GM19023 (cell line): ENCODE results near the gene DDX28.

Experiments
- ATAC-seq: cut with Tn5 transposase; IDR thresholded peaks from one replicate; pipeline ENCODE4 v1.9.1; 2021; ENCODE audit warnings: mild to moderate bottlenecking, moderate library complexity; ENCODE audit not compliant: unreplicated experiment

Gene DDX28

DNA sequence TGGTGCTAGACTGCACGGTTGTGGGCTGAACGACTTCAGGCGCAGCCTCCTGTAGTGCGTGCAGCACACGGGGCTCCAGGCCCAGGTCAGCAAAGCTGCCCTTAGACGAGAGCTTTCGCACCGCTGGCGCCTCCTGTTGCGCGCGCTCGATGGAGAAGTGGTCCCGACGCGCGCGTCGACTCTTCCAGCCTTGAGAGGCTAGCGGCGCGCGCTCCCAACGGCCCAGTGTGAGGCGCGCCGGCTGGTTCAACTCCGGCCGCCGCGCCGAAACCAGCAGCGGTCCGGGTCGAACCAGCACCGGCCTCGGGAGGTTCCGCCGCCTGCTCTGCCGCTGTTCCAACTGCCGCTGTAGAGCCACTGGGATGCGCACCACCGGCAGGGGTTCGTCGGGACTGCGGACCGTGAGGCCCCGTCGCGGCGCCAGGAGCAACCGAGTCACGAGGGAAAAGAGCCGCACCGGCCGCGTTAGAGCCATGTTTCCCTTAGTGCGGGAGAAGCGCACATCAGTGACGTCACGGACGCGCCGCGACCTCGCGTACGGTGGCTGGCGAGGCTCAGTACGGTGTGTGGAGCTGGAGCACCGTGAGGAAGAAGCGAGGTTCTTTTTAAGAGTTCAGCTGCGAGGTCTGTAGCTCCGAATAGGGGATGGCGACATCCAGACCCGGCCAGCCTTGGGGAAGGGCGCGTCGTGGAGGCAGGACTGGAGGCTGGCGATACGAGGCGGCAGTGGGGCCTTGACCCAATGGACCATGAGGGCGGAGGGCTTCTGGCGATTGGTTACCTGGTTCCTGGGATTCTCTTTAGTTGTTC, at the start of gene DDX28, which contains the start of gene DUS2:
Gene DDX28, minus strand, starts transcription at position 505 of the 810 bp plus-strand sequence. Its CDS starts 30 bp downstream, at position 475.
Gene DUS2, plus strand, starts transcription at position 557 of the 810 bp plus-strand sequence. CDS start 14,740 bp downstream, outside the sequence.
- peak; percentile 76 for ATAC-seq

GRCh38 chr16:68072038-68072695, 49.1 kb upstream of the DDX28 start:
- no peak for ATAC-seq

- ATAC-seq: no peak
These were observed 48.5 kb upstream of the DDX28 start for GRCh38 chr16:68071518-68071901.

GRCh38 chr16:68070806-68071517, 47.9 kb upstream of the DDX28 start:
- peak; percentile 35 for ATAC-seq

GRCh38 chr16:68070249-68070730, 47.3 kb upstream of the DDX28 start:
- peak; percentile 30 for ATAC-seq

GRCh38 chr16:68069511-68070248, 46.6 kb upstream of the DDX28 start:
- no peak for ATAC-seq

- ATAC-seq: no peak
These were observed 45.9 kb upstream of the DDX28 start for GRCh38 chr16:68068926-68069325.

- no peak for ATAC-seq
These were observed 43.7 kb upstream of the DDX28 start for GRCh38 chr16:68066763-68067162.

DNA sequence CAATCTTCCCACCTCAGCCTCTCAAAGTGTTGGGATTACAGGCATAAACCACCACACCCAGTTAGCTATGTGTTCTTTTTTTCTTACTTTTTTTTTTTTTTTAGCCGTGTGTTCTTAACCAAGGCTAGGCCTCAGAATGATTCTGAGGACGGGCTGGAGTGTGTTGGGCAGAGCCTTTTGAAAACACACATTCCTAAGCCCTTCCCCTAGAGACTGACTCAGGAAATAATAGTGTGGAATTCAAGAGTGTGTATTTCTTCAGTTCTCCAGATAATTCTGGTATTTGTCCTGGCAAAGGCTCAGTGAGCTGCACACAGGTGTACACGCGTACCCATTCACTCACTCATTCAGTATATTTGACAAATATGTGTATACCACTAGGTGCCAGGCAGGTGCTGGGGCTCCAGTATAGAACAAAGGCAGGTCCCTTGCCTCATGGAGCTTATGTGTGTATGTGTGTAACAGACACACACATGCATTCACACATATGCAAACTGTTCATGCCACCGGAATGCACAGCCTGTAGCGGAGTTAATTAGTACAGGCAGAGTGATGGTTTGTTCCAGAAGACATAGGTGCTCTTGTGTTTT, 42.8 kb upstream of the DDX28 start:
- no peak for ATAC-seq

GRCh38 chr16:68064791-68065365, 41.8 kb upstream of the DDX28 start:
- no peak for ATAC-seq

DNA sequence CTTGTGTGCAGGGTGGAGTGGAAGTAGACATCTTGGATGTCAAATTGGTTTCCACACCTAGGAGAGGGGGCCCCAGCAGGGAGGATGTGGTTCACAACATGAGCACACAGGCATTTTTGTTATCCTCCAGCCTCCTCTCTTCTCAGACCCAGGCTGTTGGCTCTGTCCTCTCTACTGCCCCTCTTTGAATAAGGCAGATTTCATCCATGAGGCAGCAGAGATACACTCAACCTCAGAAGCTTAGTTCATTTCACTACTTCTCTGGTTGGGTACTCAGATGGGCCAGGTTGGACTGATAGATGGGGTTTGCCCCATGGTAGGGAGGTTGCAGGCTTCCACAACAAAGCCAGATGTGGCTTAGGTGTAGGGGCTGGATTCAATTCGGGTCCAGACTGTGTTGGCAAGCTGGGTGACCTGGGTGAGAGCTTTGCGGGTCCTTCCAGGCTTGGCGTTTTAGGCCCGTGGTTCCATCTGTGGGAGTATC, 39.9 kb upstream of the DDX28 start:
- ATAC-seq: no peak

DNA sequence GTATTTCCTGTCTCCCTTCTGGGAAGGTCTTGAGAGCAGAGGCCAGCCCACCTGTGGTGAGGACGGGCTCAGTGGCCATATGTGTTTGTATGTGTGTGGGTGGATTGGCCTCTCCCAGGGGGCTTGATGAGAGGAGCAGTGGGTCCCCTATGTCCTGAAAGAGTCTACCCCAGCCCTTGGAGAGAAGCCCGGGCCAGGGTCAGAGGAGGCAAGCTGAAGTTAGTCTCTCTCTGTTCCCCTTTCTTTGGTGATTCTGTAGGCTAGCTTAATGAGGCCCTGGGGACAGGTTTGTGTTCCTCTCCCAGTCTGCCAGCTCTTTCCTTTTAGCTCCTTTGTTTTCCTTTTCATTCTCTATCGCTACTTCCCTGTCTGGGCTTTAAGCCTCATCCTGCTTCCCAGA, 38.4 kb upstream of the DDX28 start:
- no peak for ATAC-seq

DNA sequence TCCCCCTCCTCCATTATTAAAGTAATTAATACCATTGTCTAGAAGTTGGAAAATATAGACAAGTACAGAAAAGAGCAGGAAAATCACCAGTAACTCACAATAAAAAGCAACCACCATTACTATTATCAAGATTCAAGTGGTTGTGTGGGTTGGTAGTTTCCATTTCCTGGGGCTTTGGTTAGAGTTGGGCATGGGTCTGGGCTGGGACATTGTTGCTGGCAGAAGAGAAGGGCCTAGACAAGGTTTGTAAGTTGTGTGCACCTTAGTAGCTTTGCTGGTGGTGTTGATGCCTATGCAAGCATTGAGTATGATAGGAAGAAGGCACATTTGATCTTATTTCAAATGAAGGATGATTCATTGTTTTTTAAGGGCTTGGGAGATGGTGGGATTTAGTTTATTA, 36.8 kb upstream of the DDX28 start:
- ATAC-seq: no peak

- ATAC-seq: no peak
These were observed 32.4 kb upstream of the DDX28 start for GRCh38 chr16:68055395-68055794.

GRCh38 chr16:68049449-68049848, 26.4 kb upstream of the DDX28 start:
- ATAC-seq: no peak

GRCh38 chr16:68047987-68048386, 25.0 kb upstream of the DDX28 start:
- no peak for ATAC-seq

DNA sequence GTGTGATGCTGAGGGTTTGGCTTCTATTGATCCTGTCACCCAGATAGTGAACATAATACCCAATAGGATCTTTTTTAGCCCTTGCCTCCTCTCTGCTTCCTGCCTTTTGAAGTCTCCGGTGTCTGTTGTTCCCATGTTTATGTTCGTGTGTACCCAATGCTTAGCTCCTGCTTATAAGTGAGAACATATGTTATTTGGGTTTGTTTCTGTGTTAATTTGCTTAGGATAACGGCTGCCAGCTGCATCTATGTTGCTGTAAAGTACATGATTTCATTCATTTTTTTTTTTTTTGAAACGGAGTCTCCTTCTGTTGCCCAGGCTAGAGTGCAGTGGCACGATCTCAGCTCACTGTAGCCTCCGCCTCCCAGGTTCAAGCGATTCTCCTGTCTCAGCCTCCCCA, 23.1 kb upstream of the DDX28 start:
- ATAC-seq: no peak

DNA sequence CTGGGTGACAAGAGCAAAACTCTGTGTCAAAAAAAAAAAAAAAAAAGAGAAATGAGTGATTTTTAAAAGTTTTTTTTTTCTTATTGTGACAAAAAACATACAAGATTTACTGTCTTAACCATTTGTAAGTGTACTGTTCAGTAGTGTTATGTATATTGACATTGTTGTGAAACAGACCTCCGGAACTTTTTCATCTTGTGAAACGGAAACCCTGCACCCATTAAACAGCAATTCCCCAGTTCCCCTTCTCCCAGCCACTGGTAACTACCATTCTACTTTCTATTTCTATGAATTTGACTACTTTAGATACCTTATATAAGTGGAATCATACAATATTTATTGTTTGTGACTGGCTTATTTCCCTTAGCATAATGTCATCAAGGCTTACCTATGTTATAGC, 18.8 kb upstream of the DDX28 start:
- no peak for ATAC-seq

GRCh38 chr16:68040506-68041288, 17.7 kb upstream of the DDX28 start:
- peak; percentile 74 for ATAC-seq
